HCT116 (cell line): ENCODE data around the gene MACIR. TPM values are rescaled to one million over a fixed set of nuclear protein-coding genes. Genes with fewer than 3 reads are reported as not detected.

Experiments used
- ATAC-seq: fragments of 200-7000 bp; cut with Tn5 transposase; 2 replicates; pipeline ENCODE4 v1.9.1; 2020; ENCODE audit warnings: mild to moderate bottlenecking, moderate library complexity
- BruUV-seq: library from RNA; stranded (reverse); fragments of 400-500 nt; replicated peaks from 2 replicates; lab custom pipeline; 2021; lab: Mats Ljungman, UMichigan
- CTCF ChIA-PET: fragments of 300-600 bp; sonication (Branson Sonifier 250); formaldehyde crosslinking; loops from one replicate; lab custom pipeline; 2021; ENCODE audit warnings: antibody characterized with exemption; lab: Charles Lee
- POLR2A ChIA-PET: fragments of 300-600, 350-600 bp; sonication (Branson Sonifier 250); formaldehyde crosslinking; loops from one replicate; lab custom pipeline; 2021; ENCODE audit warnings: antibody characterized with exemption; lab: Charles Lee
- RAD21 ChIA-PET, 2 experiments: fragments of 300-600 bp; sonication (Branson Sonifier 250); formaldehyde crosslinking; loops; one replicate each; lab custom pipeline; 2023; ENCODE audit warnings: low total read pairs in 2 of 2; ENCODE audit not compliant: uncharacterized antibody in 2 of 2, unreplicated experiment in 2 of 2, low non-redundant PET in 1 of 2; lab: Charles Lee
- DNase-seq: peaks from one replicate; pipeline ENCODE4 v3.0.0-alpha.2; 2010; ENCODE audit warnings: low read depth, low spot score
- H2AFZ ChIP-seq: fragments of 200-600 bp; shearing (Covaris generic), sonication (generic); 2 replicates; pipeline ENCODE4 v1.6.1; 2017; ENCODE audit warnings: low read depth, mixed run types, mixed read lengths, antibody characterized with exemption, low read length; ENCODE audit not compliant: poor library complexity, severe bottlenecking
- H3K27ac ChIP-seq: 2 replicates; pipeline ENCODE4 v1.5.1; 2012; ENCODE audit warnings: low read depth, low read length
- H3K27me3 ChIP-seq: fragments of 200-600 bp; sonication (generic); 2 replicates; pipeline ENCODE4 v1.6.1; 2016; ENCODE audit warnings: mixed run types, low read length, mixed read lengths; ENCODE audit not compliant: insufficient read depth
- H3K36me3 ChIP-seq, 2 experiments: fragments of 200-500 bp in 1 of 2; fragments of 200-600 bp in 1 of 2; sonication (Bioruptor generic) in 1 of 2; sonication (generic) in 1 of 2; 2 replicates each; pipeline versions ENCODE4 v1.5.1 to v1.6.1; 2014 to 2016; ENCODE audit warnings: low read length in 2 of 2, inconsistent platforms in 1 of 2, mixed read lengths in 1 of 2, mixed run types in 1 of 2; ENCODE audit not compliant: insufficient read depth in 2 of 2, control insufficient read depth in 1 of 2
- H3K4me1 ChIP-seq, 2 experiments: fragments of 200-600 bp in 1 of 2; sonication (generic) in 1 of 2; 2 replicates each; pipeline versions ENCODE4 v1.5.1 to v1.6.1; 2012 to 2017; ENCODE audit warnings: low read length in 2 of 2, inconsistent platforms in 1 of 2, mild to moderate bottlenecking in 1 of 2, mixed read lengths in 1 of 2, mixed run types in 1 of 2, moderate library complexity in 1 of 2; ENCODE audit not compliant: insufficient read depth in 2 of 2, control insufficient read depth in 1 of 2
- H3K4me2 ChIP-seq: fragments of 200-600 bp; sonication (generic); 2 replicates; pipeline ENCODE4 v1.6.1; 2017; ENCODE audit warnings: mixed run types, low read length, mixed read lengths
- H3K4me3 ChIP-seq, 2 experiments: fragments of 200-600 bp in 1 of 2; sonication (generic) in 1 of 2; replicated peaks in 1 of 2; 2 replicates each; pipeline ENCODE4 v1.5.1; 2011 to 2016; ENCODE audit warnings: low read length in 2 of 2, control low read depth in 1 of 2, low read depth in 1 of 2, mild to moderate bottlenecking in 1 of 2, mixed read lengths in 1 of 2, mixed run types in 1 of 2
- H3K79me2 ChIP-seq: fragments of 200-600 bp; sonication (generic); 2 replicates; pipeline ENCODE4 v1.6.1; 2017; ENCODE audit warnings: mild to moderate bottlenecking, mixed run types, low read length, moderate library complexity, mixed read lengths; ENCODE audit not compliant: insufficient read depth
- H3K9ac ChIP-seq: fragments of 200-600 bp; sonication (generic); 2 replicates; pipeline ENCODE4 v1.6.1; 2016; ENCODE audit warnings: low read length, mixed read lengths
- H3K9me2 ChIP-seq: fragments of 200-600 bp; sonication (generic), shearing (Covaris generic); 2 replicates; pipeline ENCODE4 v1.6.1; 2017; ENCODE audit warnings: mixed run types, mild to moderate bottlenecking, moderate library complexity; ENCODE audit not compliant: insufficient read depth
- H3K9me3 ChIP-seq, 2 experiments: fragments of 200-500 bp in 1 of 2; fragments of 200-600 bp in 1 of 2; sonication (Bioruptor generic) in 1 of 2; sonication (generic) in 1 of 2; 2 replicates each; pipeline ENCODE4 v1.6.1; 2014 to 2017; ENCODE audit warnings: low read length in 2 of 2, mixed read lengths in 2 of 2, inconsistent platforms in 1 of 2, low read depth in 1 of 2, mild to moderate bottlenecking in 1 of 2, mixed run types in 1 of 2, moderate library complexity in 1 of 2; ENCODE audit not compliant: control insufficient read depth in 1 of 2, insufficient read depth in 1 of 2
- H4K20me1 ChIP-seq: fragments of 200-600 bp; sonication (generic), shearing (Covaris generic); 2 replicates; pipeline ENCODE4 v1.6.1; 2017; ENCODE audit warnings: mixed run types, mild to moderate bottlenecking, moderate library complexity; ENCODE audit not compliant: insufficient read depth
- ATF3 ChIP-seq: IDR thresholded peaks from 2 replicates; pipeline ENCODE4 v1.6.1; 2012
- CEBPB ChIP-seq: IDR thresholded peaks from 2 replicates; pipeline ENCODE4 v1.6.1; 2012; ENCODE audit warnings: low read depth
- ELF1 ChIP-seq: IDR thresholded peaks from 2 replicates; pipeline ENCODE4 v1.6.1; 2012; ENCODE audit warnings: low read depth, borderline replicate concordance
- EZH2 ChIP-seq: fragments of 200-600 bp; sonication (generic); IDR thresholded peaks from 2 replicates; pipeline ENCODE4 v1.6.1; 2017; ENCODE audit warnings: antibody characterized with exemption, mixed run types
- FOSL1 ChIP-seq: IDR thresholded peaks from 2 replicates; pipeline ENCODE4 v1.6.1; 2012; ENCODE audit warnings: low read depth
- JUND ChIP-seq: IDR thresholded peaks from 2 replicates; pipeline ENCODE4 v1.6.1; 2012
- POLR2AphosphoS5 ChIP-seq: IDR thresholded peaks from 2 replicates; pipeline ENCODE4 v1.6.1; 2011; ENCODE audit warnings: mild to moderate bottlenecking, low read depth, low read length, moderate library complexity
- RAD21 ChIP-seq: IDR thresholded peaks from 2 replicates; pipeline ENCODE4 v1.6.1; 2012; ENCODE audit warnings: low read depth, mild to moderate bottlenecking
- SIN3A ChIP-seq: IDR thresholded peaks from 2 replicates; pipeline ENCODE4 v1.6.1; 2012; ENCODE audit warnings: low read depth
- SP1 ChIP-seq: IDR thresholded peaks from 2 replicates; pipeline ENCODE4 v1.6.1; 2012; ENCODE audit warnings: low read depth
- SRF ChIP-seq: IDR thresholded peaks from 2 replicates; pipeline ENCODE4 v1.6.1; 2012; ENCODE audit warnings: low read depth
- TCF7L2 ChIP-seq: IDR thresholded peaks from 2 replicates; pipeline ENCODE4 v1.7.0; 2011; ENCODE audit warnings: borderline replicate concordance, inconsistent platforms; ENCODE audit not compliant: insufficient read depth, insufficient read length; ENCODE audit errors: extremely low read depth
- ZBTB33 ChIP-seq: IDR thresholded peaks from 2 replicates; pipeline ENCODE4 v1.6.1; 2011; ENCODE audit warnings: mild to moderate bottlenecking, low read length, moderate library complexity; ENCODE audit not compliant: insufficient replicate concordance; ENCODE audit errors: extremely low read depth
- ZFX ChIP-seq: fragments of 450-650 bp; IDR thresholded peaks from 2 replicates; pipeline ENCODE4 v1.6.1; 2017
- ZNF274 ChIP-seq: fragments of 200-500 bp; sonication (Bioruptor generic); IDR thresholded peaks from 2 replicates; pipeline ENCODE4 v1.6.1; 2014; ENCODE audit warnings: mild to moderate bottlenecking, low read depth, low read length, inconsistent platforms
- intact Hi-C: fragments of 100-400 bp; cut with micrococcal nuclease; formaldehyde crosslinking; loops from 2 replicates; pipeline ENCODE4 v1.10.0; 2022
- total RNA-seq: library from RNA; stranded (reverse); gene quantifications from one replicate; pipeline ENCODE4 v1.2.1, GENCODE V29; 2021; ENCODE audit not compliant: unreplicated experiment
- TF ChIP-seq, protein P1 (sequence below), 3 experiments: fragments of 200-600 bp in 1 of 3; sonication (generic) in 1 of 3; IDR thresholded peaks in 2 of 3; conservative IDR thresholded peaks in 1 of 3; 2 replicates each; pipeline ENCODE4 v1.5.1; 2012 to 2017; ENCODE audit warnings: low read depth in 2 of 3, low read length in 2 of 3, antibody characterized with exemption in 1 of 3, borderline replicate concordance in 1 of 3, control low read depth in 1 of 3, mild to moderate bottlenecking in 1 of 3, mixed read lengths in 1 of 3, mixed run types in 1 of 3, moderate library complexity in 1 of 3; ENCODE audit not compliant: insufficient read depth in 1 of 3

MACIR gene
- total RNA-seq, 1 experiment from 2014 or later = 10.4 TPM

- Histone ChIP-seq H4K20me1 (no peaks in the 10 kb centered on the region), H3K27me3 (no peaks in the 10 kb centered on the region), H3K4me3 (no peak overlapping the region), H3K79me2 (no peaks in the 10 kb centered on the region), H3K9me3 (no peaks in the 10 kb centered on the region), H3K4me1 (no peaks in the 10 kb centered on the region), H3K27ac (no peak overlapping the region), H3K36me3 (no peaks in the 10 kb centered on the region), H3K9ac (no peak overlapping the region), H3K9me2 (no peaks in the 10 kb centered on the region), H2AFZ (no peak overlapping the region), H3K4me2 (no peak overlapping the region)
- TF ChIP-seq RAD21 (no peak), JUND (no peak), SRF (no peak), ELF1 (no peak), ZBTB33 (no peak), CEBPB (no peak), ZNF274 (no peak), SIN3A (no peak), SP1 (no peak), EZH2 (no peak), TCF7L2 (no peak), ZFX (no peak), ATF3 (no peak), POLR2AphosphoS5 (no peak), FOSL1 (no peak)
- TF ChIP-seq, protein P1, sequence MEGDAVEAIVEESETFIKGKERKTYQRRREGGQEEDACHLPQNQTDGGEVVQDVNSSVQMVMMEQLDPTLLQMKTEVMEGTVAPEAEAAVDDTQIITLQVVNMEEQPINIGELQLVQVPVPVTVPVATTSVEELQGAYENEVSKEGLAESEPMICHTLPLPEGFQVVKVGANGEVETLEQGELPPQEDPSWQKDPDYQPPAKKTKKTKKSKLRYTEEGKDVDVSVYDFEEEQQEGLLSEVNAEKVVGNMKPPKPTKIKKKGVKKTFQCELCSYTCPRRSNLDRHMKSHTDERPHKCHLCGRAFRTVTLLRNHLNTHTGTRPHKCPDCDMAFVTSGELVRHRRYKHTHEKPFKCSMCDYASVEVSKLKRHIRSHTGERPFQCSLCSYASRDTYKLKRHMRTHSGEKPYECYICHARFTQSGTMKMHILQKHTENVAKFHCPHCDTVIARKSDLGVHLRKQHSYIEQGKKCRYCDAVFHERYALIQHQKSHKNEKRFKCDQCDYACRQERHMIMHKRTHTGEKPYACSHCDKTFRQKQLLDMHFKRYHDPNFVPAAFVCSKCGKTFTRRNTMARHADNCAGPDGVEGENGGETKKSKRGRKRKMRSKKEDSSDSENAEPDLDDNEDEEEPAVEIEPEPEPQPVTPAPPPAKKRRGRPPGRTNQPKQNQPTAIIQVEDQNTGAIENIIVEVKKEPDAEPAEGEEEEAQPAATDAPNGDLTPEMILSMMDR (IDR thresholded peaks at IDR 0.05 in 2 of 3, conservative IDR thresholded peaks at IDR 0.05 in 1 of 3; ENCODE audit: borderline replicate concordance in 1 of 3, insufficient read depth in 1 of 3, low read depth in 2 of 3, low read length in 2 of 3) = no peak
- POLR2A ChIA-PET = interaction anchor here (1.1 kb wide), 1 partner anchor 11 kb away, joined by 4 read pairs; the partner anchor contains the start of gene MACIR
- RAD21 ChIA-PET = no interaction called here
- intact Hi-C loops = no loop called here
- DNase-seq = no peak
- CTCF ChIA-PET = no interaction called here
- BruUV-seq = no TSS peak
- ATAC-seq = no peak
Measured at GRCh38 chr5:103247118-103247517, 11.4 kb upstream of the MACIR start.
